CD14-positive monocyte (primary cell): Measurements from ENCODE around the gene ENTHD1. TPM values are rescaled to one million over a fixed set of nuclear protein-coding genes. Genes with fewer than 3 reads are reported as not detected.

Source experiments
- DNase-seq, 3 donors: peaks; one replicate each; pipeline ENCODE4 v3.0.0-alpha.2; 2011 to 2022
- H2AFZ ChIP-seq: 2 replicates; pipeline ENCODE4 v1.6.0; 2012; ENCODE audit warnings: mild to moderate bottlenecking, low read depth, low read length, inconsistent platforms; ENCODE audit not compliant: insufficient read depth, poor library complexity, severe bottlenecking
- H3K27ac ChIP-seq, 2 donors: 1 replicate in 1 of 2; 2 replicates in 1 of 2; pipeline ENCODE4 v1.5.1; 2012 to 2013; ENCODE audit warnings: low read length in 2 of 2, control low read depth in 1 of 2, inconsistent platforms in 1 of 2, low read depth in 1 of 2, mild to moderate bottlenecking in 1 of 2
- H3K27me3 ChIP-seq, 2 donors: one replicate each; pipeline versions ENCODE4 v1.6.0 to v1.6.1; 2011 to 2013; ENCODE audit warnings: low read length in 2 of 2; ENCODE audit not compliant: control insufficient read depth in 2 of 2, insufficient read depth in 2 of 2
- H3K36me3 ChIP-seq, 2 donors: replicated peaks in 1 of 2; 1 replicate in 1 of 2; 2 replicates in 1 of 2; pipeline versions ENCODE4 v1.5.1 to v1.6.1; 2012 to 2013; ENCODE audit warnings: low read length in 2 of 2, control low read depth in 1 of 2, inconsistent platforms in 1 of 2, mild to moderate bottlenecking in 1 of 2; ENCODE audit not compliant: insufficient read depth in 2 of 2, control insufficient read depth in 1 of 2
- H3K4me1 ChIP-seq, 2 donors: 1 replicate in 1 of 2; 2 replicates in 1 of 2; pipeline versions ENCODE4 v1.5.1 to v1.6.1; 2012 to 2013; ENCODE audit warnings: low read length in 2 of 2, control low read depth in 1 of 2, inconsistent platforms in 1 of 2, mild to moderate bottlenecking in 1 of 2, moderate library complexity in 1 of 2; ENCODE audit not compliant: insufficient read depth in 2 of 2, control insufficient read depth in 1 of 2
- H3K4me2 ChIP-seq: replicated peaks from 2 replicates; pipeline ENCODE3; 2012; ENCODE audit warnings: low read length, moderate library complexity, mild to moderate bottlenecking; ENCODE audit not compliant: poor library complexity, severe bottlenecking; ENCODE audit errors: extremely low read depth
- H3K4me3 ChIP-seq, 3 experiments: fragments of 200-600 bp in 1 of 3; sonication (generic) in 1 of 3; replicated peaks in 1 of 3; 1 replicate in 2 of 3; 2 replicates in 1 of 3; pipeline ENCODE4 v1.5.1; 2011 to 2013; ENCODE audit warnings: low read length in 3 of 3, mild to moderate bottlenecking in 3 of 3, control low read depth in 2 of 3, low read depth in 2 of 3, inconsistent platforms in 1 of 3, moderate library complexity in 1 of 3
- H3K79me2 ChIP-seq: 2 replicates; pipeline ENCODE4 v1.6.0; 2012; ENCODE audit warnings: mild to moderate bottlenecking, control low read depth, inconsistent platforms, low read length, moderate library complexity; ENCODE audit not compliant: insufficient read depth
- H3K9ac ChIP-seq: 2 replicates; pipeline ENCODE4 v1.6.0; 2017; ENCODE audit warnings: low read length, mild to moderate bottlenecking; ENCODE audit not compliant: insufficient read depth, poor library complexity, severe bottlenecking
- H3K9me3 ChIP-seq, 2 donors: replicated peaks in 1 of 2; 1 replicate in 1 of 2; 2 replicates in 1 of 2; pipeline versions ENCODE4 v1.5.1 to v1.6.1; 2012 to 2013; ENCODE audit warnings: low read length in 2 of 2, control low read depth in 1 of 2; ENCODE audit not compliant: control insufficient read depth in 1 of 2, insufficient read depth in 1 of 2
- H4K20me1 ChIP-seq: 2 replicates; pipeline ENCODE4 v1.6.0; 2012; ENCODE audit warnings: mild to moderate bottlenecking, low read length, control low read depth, moderate library complexity; ENCODE audit not compliant: insufficient read depth
- H3K27ac Mint-ChIP-seq, 7 donors: one replicate each; pipeline ENCODE4 v1.8.0; 2020; ENCODE audit warnings: mild to moderate bottlenecking in 7 of 7, mixed read lengths in 7 of 7, moderate library complexity in 6 of 7, inconsistent platforms in 2 of 7
- H3K27me3 Mint-ChIP-seq, 3 donors: one replicate each; pipeline ENCODE4 v1.8.0; 2021 to 2022; ENCODE audit warnings: low read depth in 3 of 3, mild to moderate bottlenecking in 3 of 3, mixed read lengths in 3 of 3, moderate library complexity in 3 of 3, inconsistent platforms in 1 of 3
- H3K36me3 Mint-ChIP-seq, 2 donors: one replicate each; pipeline ENCODE4 v1.8.0; 2020; ENCODE audit warnings: mixed read lengths in 2 of 2, inconsistent platforms in 1 of 2, mild to moderate bottlenecking in 1 of 2
- H3K4me1 Mint-ChIP-seq: one replicate; pipeline ENCODE4 v1.8.0; 2020; ENCODE audit warnings: mild to moderate bottlenecking, mixed read lengths
- H3K4me3 Mint-ChIP-seq, 2 donors: one replicate each; pipeline ENCODE4 v1.8.0; 2020; ENCODE audit warnings: mild to moderate bottlenecking in 2 of 2, mixed read lengths in 2 of 2, moderate library complexity in 1 of 2
- H3K9me3 Mint-ChIP-seq, 7 donors: one replicate each; pipeline ENCODE4 v1.8.0; 2020 to 2022; ENCODE audit warnings: mixed read lengths in 7 of 7, mild to moderate bottlenecking in 6 of 7, moderate library complexity in 6 of 7, inconsistent platforms in 2 of 7
- CTCF ChIP-seq: fragments of 200-600 bp; IDR thresholded peaks from one replicate; pipeline ENCODE4 v1.8.0; 2022; ENCODE audit warnings: antibody characterized with exemption, mild to moderate bottlenecking
- WGBS: methylation state at CpG from one replicate; pipeline ENCODE4 v1.1.5; 2013; ENCODE audit warnings: missing lambda C conversion rate; ENCODE audit not compliant: insufficient coverage; 5-methylcytosine and 5-hydroxymethylcytosine counted together
- intact Hi-C, 2 donors: fragments of 100-400 bp; cut with micrococcal nuclease; formaldehyde crosslinking; loops; one replicate each; pipeline versions ENCODE4 v1.15.0 to v1.15.1; 2023
- polyA plus RNA-seq, 3 donors: library from polyadenylated mRNA; depleted of rRNA in 1 of 3; unstranded in 2 of 3; stranded (reverse) in 1 of 3; fragments of 300-500 nt in 2 of 3; fragments of >200 nt in 1 of 3; fragmentation: Illumina TruSeq in 2 of 3; gene quantifications; 1 replicate in 2 of 3; 2 replicates in 1 of 3; pipeline ENCODE4 v1.2.3, GENCODE V29; 2012 to 2021

ENTHD1 gene
- polyA plus RNA-seq, 3 donors, result not detected

- H3K4me2 ChIP-seq, result no peak overlapping the region
- Mint-ChIP-seq H3K9me3 (no peaks in the 10 kb centered on the region), H3K4me3 (no peak overlapping the region), H3K4me1 (peaks cover 27% of the 10 kb centered on the region), H3K36me3 (no peaks in the 10 kb centered on the region), H3K27ac (peak overlapping the region in 1 of 7 donors; percentile 15), H3K27me3 (peaks cover 0 to 5% (median 2%) of the 10 kb centered on the region in 3 donors)
- H4K20me1 ChIP-seq, result no peaks in the 10 kb centered on the region
- no peak for DNase-seq
- H3K4me1 ChIP-seq, result peaks cover 20 to 28% of the 10 kb centered on the region in 2 donors
- H3K9me3 ChIP-seq, result no peaks in the 10 kb centered on the region
- no peaks in the 10 kb centered on the region for H3K79me2 ChIP-seq
- H2AFZ ChIP-seq, result no peak overlapping the region
- H3K4me3 ChIP-seq, result no peak overlapping the region
- intact Hi-C loops, result no loop called here
- no peaks in the 10 kb centered on the region for H3K27me3 ChIP-seq
- no peak overlapping the region for H3K27ac ChIP-seq
- WGBS, result 97% methylated on average over 13 of the region's 18 CpGs
- no peaks in the 10 kb centered on the region for H3K36me3 ChIP-seq
- no peak overlapping the region for H3K9ac ChIP-seq
- TF ChIP-seq CTCF, result no peak
Observed at GRCh38 chr22:39924286-39924685, 30.7 kb upstream of the ENTHD1 start.

GRCh38 chr22:39923696-39924095 is 30.1 kb upstream of the ENTHD1 start:
- Histone ChIP-seq H3K27ac (no peak overlapping the region), H3K27me3 (no peaks in the 10 kb centered on the region), H3K9me3 (no peaks in the 10 kb centered on the region), H3K4me2 (no peak overlapping the region), H2AFZ (no peak overlapping the region), H3K36me3 (no peaks in the 10 kb centered on the region), H3K79me2 (no peaks in the 10 kb centered on the region), H4K20me1 (no peaks in the 10 kb centered on the region), H3K4me1 (peaks cover 14 to 22% of the 10 kb centered on the region in 2 donors), H3K4me3 (no peak overlapping the region), H3K9ac (no peak overlapping the region)
- H3K36me3 Mint-ChIP-seq, result no peaks in the 10 kb centered on the region
- peaks cover 0 to 5% (median 2%) of the 10 kb centered on the region in 3 donors for H3K27me3 Mint-ChIP-seq
- H3K27ac Mint-ChIP-seq, result no peak overlapping the region
- TF ChIP-seq CTCF, result no peak
- intact Hi-C loops, result no loop called here
- no peak for DNase-seq
- no peaks in the 10 kb centered on the region for H3K9me3 Mint-ChIP-seq
- H3K4me1 Mint-ChIP-seq, result peaks cover 27% of the 10 kb centered on the region
- 6% methylated on average over 3 of the region's 5 CpGs for WGBS
- H3K4me3 Mint-ChIP-seq, result no peak overlapping the region
